Adrenal gland (tissue), 12 donors: Measurements from ENCODE around the gene B4GALT1. TPM values are rescaled to one million over a fixed set of nuclear protein-coding genes. Genes with fewer than 3 reads are reported as not detected.
A peak's percentile ranks its signal among the peaks of the same experiment; 100 is the strongest.

Experiments
- DNase-seq, 7 donors: peaks; one replicate each; pipeline ENCODE4 v3.0.0-alpha.2; 2019 to 2020
- H3K27ac ChIP-seq, 5 donors: fragments of 200-600 bp; sonication (generic) in 4 of 5; 1 replicate in 3 of 5; 2 replicates in 2 of 5; pipeline versions ENCODE4 v1.5.1 to v1.8.0; 2016 to 2020; ENCODE audit warnings: mild to moderate bottlenecking in 1 of 5
- H3K27me3 ChIP-seq: fragments of 200-600 bp; 2 replicates; pipeline ENCODE4 v1.8.0; 2021
- H3K36me3 ChIP-seq, 2 donors: fragments of 200-600 bp; replicated peaks in 1 of 2; 1 replicate in 1 of 2; 2 replicates in 1 of 2; pipeline versions ENCODE4 v1.5.1 to v1.8.0; 2018 to 2022
- H3K4me1 ChIP-seq, 2 donors: fragments of 200-600 bp; replicated peaks in 1 of 2; 1 replicate in 1 of 2; 2 replicates in 1 of 2; pipeline versions ENCODE4 v1.5.1 to v1.8.0; 2018 to 2021
- H3K4me3 ChIP-seq, 4 donors: fragments of 200-600 bp; sonication (generic) in 3 of 4; one replicate each; pipeline ENCODE4 v1.5.1; 2016 to 2018
- H3K9me3 ChIP-seq, 3 donors: fragments of 200-600 bp; sonication (generic) in 1 of 3; replicated peaks in 1 of 3; 1 replicate in 2 of 3; 2 replicates in 1 of 3; pipeline versions ENCODE4 v1.5.1 to v1.8.0; 2016 to 2021
- POLR2A ChIP-seq, 2 donors: fragments of 450-650 bp; IDR thresholded peaks; one replicate each; pipeline ENCODE4 v1.6.1; 2017; ENCODE audit warnings: antibody characterized with exemption in 2 of 2, mild to moderate bottlenecking in 2 of 2, moderate library complexity in 1 of 2
- WGBS, 4 donors: extraction: QIAGEN DNeasy Blood & Tissue Kit in 2 of 4; methylation state at CpG; one replicate each; pipeline versions ENCODE4 v1.1.5 to v1.1.7; 2013 to 2017; 5-methylcytosine and 5-hydroxymethylcytosine counted together
- intact Hi-C, 2 donors: fragments of 100-400 bp; cut with DNase I; formaldehyde crosslinking; loops; one replicate each; pipeline versions ENCODE4 v1.14.1 to v1.15.0; 2022 to 2023
- polyA plus RNA-seq, 3 donors: library from polyadenylated mRNA; stranded (reverse); fragments of 200-250 nt in 2 of 3; fragments of 350-450 nt in 1 of 3; fragmentation: Illumina TruSeq in 1 of 3; extraction: RNeasy Lipid Tissue Mini Kit (QIAGEN cat#74804) in 1 of 3; gene quantifications; one replicate each; pipeline ENCODE4 v1.2.3, GENCODE V29; 2013 to 2014
- total RNA-seq, 9 donors: library from RNA; depleted of rRNA in 4 of 9; stranded (reverse); fragments of >200 nt in 4 of 9; fragments of 120-200 nt in 1 of 9; fragmentation: NEBNext Ultra II Directional in 1 of 9; extraction: Animal tissue kit (Norgen Biotek cat#: 25700) in 1 of 9; gene quantifications; one replicate each; pipeline versions ENCODE4 v1.1.0 to v1.2.4, GENCODE V29; 2013 to 2023
- TF ChIP-seq, protein P1 (sequence below), 6 experiments: fragments of 450-650 bp in 4 of 6; fragments of 200-600 bp in 2 of 6; sonication (generic) in 1 of 6; IDR thresholded peaks; 1 replicate in 5 of 6; 2 replicates in 1 of 6; pipeline versions ENCODE4 v1.5.1 to v1.8.0; 2016 to 2021; ENCODE audit warnings: antibody characterized with exemption in 6 of 6, mild to moderate bottlenecking in 2 of 6, moderate library complexity in 1 of 6
- donor health status: healthy with polysubstance abuse.
- donor health status: Bipolar disorder and iron deficiency.
- donor health status: DM: yes; HTN: yes; CAD: no.
- donor health status: DM: no; HTN: no; CAD: no.
- donor health status: DM: no; HTN: no; CAD: no.
- donor health status: DM: yes; HTN: yes; CAD: no.

Gene B4GALT1
- total and polyA plus RNA-seq, 12 donors, result 18.7 to 117 (median 62.7) TPM

DNA sequence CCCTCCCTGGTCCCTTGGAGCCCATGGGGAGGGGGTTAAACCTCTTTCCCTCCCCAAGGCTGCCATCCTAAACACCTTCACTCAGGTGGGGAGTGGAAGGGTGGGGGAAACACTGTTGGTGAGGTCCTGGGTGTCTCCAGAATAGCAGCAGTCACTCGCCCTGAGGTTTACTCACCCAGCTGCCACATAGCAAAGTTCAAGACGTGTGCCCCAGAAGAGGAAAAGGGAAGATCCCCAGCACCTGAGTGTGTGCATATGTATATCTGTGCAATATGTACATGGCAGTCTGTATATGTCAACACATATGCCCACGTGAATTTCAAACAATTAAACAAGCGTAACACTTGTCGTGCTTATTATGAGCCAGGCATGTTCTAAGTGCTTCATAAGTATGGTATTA, 59.4 kb downstream of the B4GALT1 start:
- Histone ChIP-seq H3K4me1 (peaks cover 14 to 16% of the 10 kb centered on the region in 2 donors), H3K27ac (peak overlapping the region in 4 of 5 donors; percentile 56 to 86 (median 62)), H3K27me3 (no peaks in the 10 kb centered on the region), H3K9me3 (no peaks in the 10 kb centered on the region), H3K4me3 (no peak overlapping the region), H3K36me3 (peaks cover 0 to 9% of the 10 kb centered on the region in 2 donors)
- no peak for TF ChIP-seq POLR2A (IDR thresholded peaks at IDR 0.05)
- TF ChIP-seq, protein P1, sequence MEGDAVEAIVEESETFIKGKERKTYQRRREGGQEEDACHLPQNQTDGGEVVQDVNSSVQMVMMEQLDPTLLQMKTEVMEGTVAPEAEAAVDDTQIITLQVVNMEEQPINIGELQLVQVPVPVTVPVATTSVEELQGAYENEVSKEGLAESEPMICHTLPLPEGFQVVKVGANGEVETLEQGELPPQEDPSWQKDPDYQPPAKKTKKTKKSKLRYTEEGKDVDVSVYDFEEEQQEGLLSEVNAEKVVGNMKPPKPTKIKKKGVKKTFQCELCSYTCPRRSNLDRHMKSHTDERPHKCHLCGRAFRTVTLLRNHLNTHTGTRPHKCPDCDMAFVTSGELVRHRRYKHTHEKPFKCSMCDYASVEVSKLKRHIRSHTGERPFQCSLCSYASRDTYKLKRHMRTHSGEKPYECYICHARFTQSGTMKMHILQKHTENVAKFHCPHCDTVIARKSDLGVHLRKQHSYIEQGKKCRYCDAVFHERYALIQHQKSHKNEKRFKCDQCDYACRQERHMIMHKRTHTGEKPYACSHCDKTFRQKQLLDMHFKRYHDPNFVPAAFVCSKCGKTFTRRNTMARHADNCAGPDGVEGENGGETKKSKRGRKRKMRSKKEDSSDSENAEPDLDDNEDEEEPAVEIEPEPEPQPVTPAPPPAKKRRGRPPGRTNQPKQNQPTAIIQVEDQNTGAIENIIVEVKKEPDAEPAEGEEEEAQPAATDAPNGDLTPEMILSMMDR (IDR thresholded peaks at IDR 0.05), result no peak
- peak in 2 of 7 donors; percentile 19 to 44 for DNase-seq
- 65 to 74% (median 67%) methylated on average over 5 of the region's 5 CpGs for WGBS, 4 donors
- intact Hi-C loops, result loop anchor here in 1 of 2 donors (10.0 kb wide), 1 partner anchor 67 kb away; no protein-coding TSS in a partner anchor

DNA sequence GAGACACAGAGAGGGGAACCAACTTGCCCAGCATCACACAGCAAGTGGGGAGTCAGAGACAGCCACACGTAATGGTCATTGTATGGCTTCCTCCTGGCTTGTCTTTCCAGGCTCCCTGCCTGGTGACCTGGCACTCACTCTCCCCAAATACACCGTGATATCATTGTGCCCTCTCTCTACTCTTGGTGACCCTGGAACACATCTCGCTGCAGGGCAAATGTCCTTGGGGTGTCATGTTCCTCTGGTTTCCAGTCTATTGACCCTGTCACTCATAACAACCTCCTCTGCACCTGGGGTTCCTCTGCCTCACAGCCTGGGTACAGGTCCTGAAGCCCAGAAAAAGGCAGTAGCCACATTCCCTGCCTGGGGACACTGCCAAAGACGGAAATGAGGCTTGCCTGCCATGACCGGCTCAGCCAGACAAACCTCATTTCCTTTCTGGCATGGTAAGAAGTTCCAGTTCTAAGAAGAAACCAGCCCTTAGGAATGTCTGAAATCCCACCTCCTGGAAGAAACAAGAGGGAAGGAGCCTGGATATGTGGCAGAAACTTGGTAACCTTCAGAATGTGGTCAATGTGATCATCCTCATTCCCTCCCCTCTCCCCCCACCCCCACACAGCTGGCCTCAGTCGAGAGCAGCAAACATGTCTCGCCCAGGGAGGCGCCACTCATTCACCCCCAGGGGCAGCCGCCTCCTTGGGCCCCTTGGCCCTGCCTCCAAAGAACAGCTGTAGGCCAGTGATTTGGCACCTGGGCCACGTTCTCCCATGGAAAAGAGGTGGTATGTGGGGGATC, 60.1 kb downstream of the B4GALT1 start:
- H3K4me1 ChIP-seq, result peaks cover 14 to 17% of the 10 kb centered on the region in 2 donors
- H3K4me3 ChIP-seq, result no peak overlapping the region
- H3K27me3 ChIP-seq, result no peaks in the 10 kb centered on the region
- TF ChIP-seq POLR2A (IDR thresholded peaks at IDR 0.05), result no peak
- TF ChIP-seq, protein P1 (IDR thresholded peaks at IDR 0.05), result no peak
- H3K9me3 ChIP-seq, result no peaks in the 10 kb centered on the region
- peaks cover 0 to 1% of the 10 kb centered on the region in 2 donors for H3K36me3 ChIP-seq
- intact Hi-C loops, result loop anchor here in 1 of 2 donors (10.0 kb wide), 1 partner anchor 68 kb away; no protein-coding TSS in a partner anchor
- peak overlapping the region; percentile 9 to 86 (median 60) for H3K27ac ChIP-seq
- DNase-seq, result peak; percentile 54 to 86 (median 67)
- WGBS, 4 donors, result 22 to 41% (median 31%) methylated on average over 9 to 10 of the region's 10 CpGs

DNA sequence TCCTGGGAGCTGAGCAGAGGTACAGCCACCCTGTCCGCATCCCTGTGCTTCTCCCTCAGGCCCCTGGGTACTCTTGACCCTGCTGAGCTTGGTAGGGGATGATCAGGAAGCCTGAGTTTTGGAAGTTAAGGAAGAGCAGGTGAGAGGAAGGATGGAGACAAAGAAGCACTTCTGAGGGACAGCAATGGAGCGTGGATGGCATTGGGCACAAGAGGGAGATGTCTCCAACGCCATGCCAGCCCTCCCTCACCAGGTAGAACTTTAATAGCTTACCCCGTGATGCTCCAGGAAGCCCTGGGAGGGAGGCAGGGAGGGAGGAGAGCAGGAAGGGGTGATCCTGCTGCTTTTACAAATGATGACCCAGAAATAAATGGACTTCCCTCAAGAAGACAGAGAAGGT, 60.8 kb downstream of the B4GALT1 start:
- no peak overlapping the region for H3K4me3 ChIP-seq
- H3K36me3 ChIP-seq, result no peaks in the 10 kb centered on the region
- TF ChIP-seq, protein P1 (IDR thresholded peaks at IDR 0.05), result no peak
- no peak for TF ChIP-seq POLR2A (IDR thresholded peaks at IDR 0.05)
- peaks cover 20 to 23% of the 10 kb centered on the region in 2 donors for H3K4me1 ChIP-seq
- H3K9me3 ChIP-seq, result no peaks in the 10 kb centered on the region
- H3K27me3 ChIP-seq, result no peaks in the 10 kb centered on the region
- H3K27ac ChIP-seq, result peak overlapping the region in 4 of 5 donors; percentile 56 to 86 (median 62)
- peak in 2 of 7 donors; percentile 11 to 19 for DNase-seq
- WGBS, 4 donors, result 65 to 90% (median 77%) methylated on average over 4 of the region's 4 CpGs
- intact Hi-C loops, result loop anchor here in 1 of 2 donors (10.0 kb wide), 1 partner anchor 68 kb away; no protein-coding TSS in a partner anchor

DNA sequence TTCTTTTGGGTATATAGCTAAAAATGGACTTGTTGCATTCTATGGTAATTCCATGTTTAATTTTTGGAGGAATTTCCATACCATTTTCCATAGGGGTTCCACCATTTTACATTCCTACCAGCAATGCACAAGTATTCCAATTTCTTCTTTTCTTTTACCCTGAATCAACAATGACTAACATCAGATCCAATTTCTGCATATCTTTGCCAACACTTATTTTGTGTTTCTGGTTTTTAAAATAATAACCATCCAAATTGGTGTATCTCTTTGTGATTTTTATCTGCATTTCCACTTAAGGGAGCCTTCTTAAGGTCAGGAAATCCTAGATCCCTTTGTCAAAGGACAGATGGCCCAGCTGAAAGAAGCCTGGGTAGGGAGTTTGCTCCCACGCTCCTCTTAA, 61.2 kb downstream of the B4GALT1 start:
- Histone ChIP-seq H3K4me3 (no peak overlapping the region), H3K4me1 (peaks cover 23 to 26% of the 10 kb centered on the region in 2 donors), H3K27ac (peak overlapping the region in 3 of 5 donors; percentile 60 to 86 (median 65)), H3K27me3 (no peaks in the 10 kb centered on the region), H3K9me3 (no peaks in the 10 kb centered on the region), H3K36me3 (no peaks in the 10 kb centered on the region)
- DNase-seq, result no peak
- TF ChIP-seq, protein P1 (IDR thresholded peaks at IDR 0.05), result no peak
- TF ChIP-seq POLR2A (IDR thresholded peaks at IDR 0.05), result no peak
- 88 to 94% (median 91%) methylated on average over 1 of the region's 1 CpG for WGBS, 4 donors
- intact Hi-C loops, result loop anchor here in 1 of 2 donors (10.0 kb wide), 1 partner anchor 69 kb away; no protein-coding TSS in a partner anchor
